GM18498 (cell line): ENCODE measurements around the gene FOXO3.
"Not testable (repeated sequence)": the region's sequence is repeated elsewhere in the genome, so short reads cannot be mapped to it uniquely, and the experiment has no call there.

Source experiments
- ATAC-seq: cut with Tn5 transposase; IDR thresholded peaks from one replicate; pipeline ENCODE4 v1.9.1; 2021; ENCODE audit warnings: mild to moderate bottlenecking, moderate library complexity; ENCODE audit not compliant: unreplicated experiment

Gene FOXO3

GRCh38 chr6:108677894-108678293 lies 117.2 kb downstream of the FOXO3 start:
- no peak for ATAC-seq

GRCh38 chr6:108680314-108680713 lies 119.6 kb downstream of the FOXO3 start:
- not testable (repeated sequence) for ATAC-seq

- not testable (repeated sequence) for ATAC-seq
Measured at GRCh38 chr6:108681721-108682120, 121.0 kb downstream of the FOXO3 start.

- not testable (repeated sequence) for ATAC-seq
Measured at GRCh38 chr6:108682383-108683119, 121.8 kb downstream of the FOXO3 start.

- not testable (repeated sequence) for ATAC-seq
Measured at GRCh38 chr6:108683976-108684375, 123.3 kb downstream of the FOXO3 start.

- no peak for ATAC-seq
Measured at GRCh38 chr6:108684771-108685329, 124.1 kb downstream of the FOXO3 start.

- ATAC-seq: no peak
Measured at GRCh38 chr6:108685970-108686369, 125.3 kb downstream of the FOXO3 start.

- ATAC-seq: no peak
Measured at GRCh38 chr6:108686896-108687295, 126.2 kb downstream of the FOXO3 start.

GRCh38 chr6:108687921-108688320 lies 127.2 kb downstream of the FOXO3 start:
- ATAC-seq: no peak

- ATAC-seq: no peak
Measured at GRCh38 chr6:108689272-108690161, 128.8 kb downstream of the FOXO3 start.

GRCh38 chr6:108690326-108691049 lies 129.8 kb downstream of the FOXO3 start:
- ATAC-seq: no peak

GRCh38 chr6:108693430-108694154 lies 132.9 kb downstream of the FOXO3 start:
- ATAC-seq: no peak

GRCh38 chr6:108694816-108695215 lies 134.1 kb downstream of the FOXO3 start:
- ATAC-seq: no peak

- no peak for ATAC-seq
Measured at GRCh38 chr6:108697561-108698161, 136.9 kb downstream of the FOXO3 start.

- no peak for ATAC-seq
Measured at GRCh38 chr6:108698593-108699289, 138.0 kb downstream of the FOXO3 start.

GRCh38 chr6:108699290-108700041 lies 138.7 kb downstream of the FOXO3 start:
- ATAC-seq: no peak

GRCh38 chr6:108702106-108702851 lies 141.6 kb downstream of the FOXO3 start:
- no peak for ATAC-seq

GRCh38 chr6:108706649-108707048 lies 145.9 kb downstream of the FOXO3 start:
- ATAC-seq: no peak
